Measurements from ENCODE around the gene TP53TG5. TPM values are rescaled to one million over a fixed set of nuclear protein-coding genes. Genes with fewer than 3 reads are reported as not detected.

TP53TG5 gene
- total and polyA plus RNA-seq, 2 of the 8 experiments (the other 6 are each of a cell fraction or from before 2014, with no cell fraction given), result not detected

DNA sequence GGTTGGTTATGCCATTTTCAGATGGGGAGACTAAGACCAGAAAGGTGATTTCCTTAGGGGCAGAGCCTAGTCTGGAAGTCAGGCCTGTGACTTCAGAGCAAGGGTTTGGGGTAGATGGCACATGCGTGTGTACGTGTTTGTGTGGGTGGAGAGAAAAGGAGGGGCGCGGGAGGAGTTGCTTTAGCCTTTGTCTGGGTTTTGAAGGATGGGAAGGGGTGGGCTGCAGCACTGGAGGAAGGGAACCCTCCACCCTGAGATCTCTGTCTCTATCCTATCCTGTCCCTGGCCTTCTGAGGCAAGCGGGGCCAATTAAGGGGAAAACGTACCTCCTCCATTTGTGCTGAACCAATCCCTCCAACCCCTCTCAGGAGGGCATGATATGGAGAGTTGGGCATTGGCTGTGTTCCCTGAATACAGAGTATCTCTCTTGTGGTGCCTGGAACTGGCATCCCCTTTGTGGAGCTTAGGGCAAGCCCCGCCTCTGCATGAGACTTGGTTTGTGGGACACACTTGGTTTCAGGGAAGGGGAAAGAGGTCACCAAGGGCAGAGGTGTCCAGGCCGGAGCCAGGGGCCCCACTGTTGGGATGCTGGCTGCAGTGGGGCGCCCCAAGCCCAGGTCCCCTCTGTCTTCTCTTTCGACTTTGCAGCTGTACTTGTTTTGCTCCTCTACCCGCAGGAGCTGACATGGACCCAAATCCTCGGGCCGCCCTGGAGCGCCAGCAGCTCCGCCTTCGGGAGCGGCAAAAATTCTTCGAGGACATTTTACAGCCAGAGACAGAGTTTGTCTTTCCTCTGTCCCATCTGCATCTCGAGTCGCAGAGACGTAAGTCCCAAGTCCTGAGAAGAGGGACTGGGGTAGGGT lies 29.9 kb upstream of the TP53TG5 start, which contains the start of gene DBNDD2:
Gene DBNDD2 (plus strand): TSS at position 507 of the 863 bp plus-strand sequence. CDS start 179 bp downstream, at position 686.
- H4K8ac ChIP-seq (ENCODE audit: extremely low read depth, insufficient read depth, low read length), result peak within 1 kb of the TSS; percentile 92; the same call in 1 of the 2 replicates
- H2AK5ac ChIP-seq (ENCODE audit: low read depth, low read length), result no peak within 1 kb of the TSS
- H4K91ac ChIP-seq (replicated peaks; ENCODE audit: insufficient read length, low read length), result no peak within 1 kb of the TSS
- H4K20me1 ChIP-seq (replicated peaks in 1 of 2; ENCODE audit: control insufficient read depth in 1 of 2, insufficient read depth in 2 of 2, low read length in 2 of 2), result peaks cover 4 to 5% of the 10 kb centered on the region in 2 experiments
- peak within 1 kb of the TSS in 3 of 4 experiments; percentile 26 to 86 (median 65); a peak in 5 of 7 replicates for H3K9ac ChIP-seq (replicated peaks in 1 of 4; ENCODE audit: extremely low read depth in 1 of 4, low read depth in 3 of 4, low read length in 3 of 4)
- WGBS, 2 experiments (ENCODE audit: extremely low coverage in 1 of 2, insufficient coverage in 1 of 2, insufficient read length in 1 of 2, insufficient replicate concordance in 2 of 2, low coverage in 1 of 2, low lambda C conversion rate in 2 of 2, missing lambda C conversion rate in 1 of 2), result 90% methylated on average over 21 of the region's 21 CpGs; no CpG with 5 or more reads in 1 of the 2 experiments
- peaks cover 2 to 20% (median 10%) of the 10 kb centered on the region in 4 experiments; a peak in 6 of 7 replicates for H3K27me3 ChIP-seq (replicated peaks in 1 of 4; ENCODE audit: control insufficient read depth in 3 of 4, extremely low read depth in 1 of 4, insufficient read depth in 3 of 4, low read length in 3 of 4)
- H3K4me1 ChIP-seq (replicated peaks in 1 of 4; ENCODE audit: control insufficient read depth in 3 of 4, insufficient read depth in 4 of 4, low read length in 3 of 4), result peaks cover 0 to 8% (median 3%) of the 10 kb centered on the region in 4 experiments; a peak in 4 of 7 replicates
- DNase-seq (ENCODE audit: low read depth in 1 of 2, low spot score in 2 of 2), result no peak
- no peak within 1 kb of the TSS for H4K5ac ChIP-seq (ENCODE audit: insufficient read length, low read depth, low read length)
- ChIA-PET CTCF (ENCODE audit: partially characterized antibody) (interaction anchor here (0.5 to 12.6 kb wide), 17 partner anchors 8 to 363 kb away, joined by 3 to 127 read pairs (median 3); partner anchors contain the start of genes PIGT, SYS1 and TP53TG5), POLR2A (ENCODE audit: partially characterized antibody) (interaction anchor here (0.8 to 5.7 kb wide), 14 partner anchors 10 to 303 kb away, joined by 3 to 71 read pairs (median 4); partner anchors contain the start of genes PIGT and SYS1)
- H3K79me2 ChIP-seq (ENCODE audit: control insufficient read depth in 1 of 2, insufficient read depth in 2 of 2, low read length in 2 of 2), result peaks cover 0 to 9% of the 10 kb centered on the region in 2 experiments; a peak in 1 of 4 replicates
- H2BK120ac ChIP-seq (replicated peaks; ENCODE audit: low read depth, low read length), result no peak within 1 kb of the TSS
- no peak within 1 kb of the TSS for H2AFZ ChIP-seq (ENCODE audit: low read length)
- no peak within 1 kb of the TSS for H3K27ac ChIP-seq (ENCODE audit: low read depth, low read length)
- H3K14ac ChIP-seq (ENCODE audit: insufficient read length), result no peak within 1 kb of the TSS
- 0 out of 2 replicates have a peak within 1 kb of the TSS, but pooled peaks have one; percentile 19 for H2BK15ac ChIP-seq (ENCODE audit: low read length)
- H3K79me1 ChIP-seq (ENCODE audit: low read depth, low read length), result no peaks in the 10 kb centered on the region
- no peak for FAIRE-seq
- H3K4ac ChIP-seq (replicated peaks; ENCODE audit: insufficient read length, low read depth, low read length), result peak within 1 kb of the TSS; percentile 40
- peak within 1 kb of the TSS; percentile 80 for H3K18ac ChIP-seq (ENCODE audit: extremely low read depth, low read length)
- H3K4me3 ChIP-seq (ENCODE audit: extremely low read depth in 1 of 4, insufficient read depth in 2 of 4, low read depth in 3 of 4, low read length in 4 of 4), result peak within 1 kb of the TSS; percentile 82 to 86 (median 84)
- H3K36me3 ChIP-seq (ENCODE audit: control insufficient read depth in 2 of 4, insufficient read depth in 4 of 4, low read length in 3 of 4), result peaks cover 5 to 15% (median 13%) of the 10 kb centered on the region in 4 experiments
- H2BK12ac ChIP-seq (ENCODE audit: low read depth, low read length), result peak within 1 kb of the TSS; percentile 80
- H3K23me2 ChIP-seq (ENCODE audit: low read depth, low read length), result peaks cover 21% of the 10 kb centered on the region
- peak within 1 kb of the TSS; percentile 40; the same call in 1 of the 2 replicates for H2BK5ac ChIP-seq (ENCODE audit: low read depth, low read length)
- H3K56ac ChIP-seq (replicated peaks; ENCODE audit: insufficient read length, low read depth, low read length), result no peak within 1 kb of the TSS
- no peaks in the 10 kb centered on the region for H3K9me3 ChIP-seq (ENCODE audit: insufficient read depth in 2 of 2, low read depth in 1 of 2, low read length in 1 of 2)
- no peak within 1 kb of the TSS for H2BK20ac ChIP-seq (ENCODE audit: low read length)
- no peak within 1 kb of the TSS for H3K23ac ChIP-seq (ENCODE audit: insufficient read length)
- H3K4me2 ChIP-seq (ENCODE audit: insufficient read depth in 1 of 2, low read depth in 2 of 2, low read length in 2 of 2), result peak within 1 kb of the TSS; percentile 77 to 98

Data from H1 (cell line).